ENCODE data around the gene TTC23. TPM values are rescaled to one million over a fixed set of nuclear protein-coding genes. Genes with fewer than 3 reads are reported as not detected.

TTC23 gene
- total RNA-seq, 1 experiment from 2014 or later, result 13.4 TPM

GRCh38 chr15:99151156-99151555 lies 98.2 kb downstream of the TTC23 start:
- intact Hi-C loops (cut with micrococcal nuclease; ENCODE audit: unreplicated experiment), result no loop called here
- BruUV-seq (replicated peaks), result no TSS peak
- TF ChIP-seq CTCF (conservative IDR thresholded peaks at IDR 0.05; ENCODE audit: low read depth, low read length), result no peak
- Histone ChIP-seq H3K4me1 (ENCODE audit: insufficient read depth, low read length, poor library complexity, severe bottlenecking) (no peaks in the 10 kb centered on the region), H3K36me3 (ENCODE audit: insufficient read depth, low read length, poor library complexity, severe bottlenecking) (no peaks in the 10 kb centered on the region), H3K9me3 (ENCODE audit: low read depth, low read length, poor library complexity, severe bottlenecking) (no peaks in the 10 kb centered on the region), H3K4me3 (ENCODE audit: low read depth, low read length, poor library complexity, severe bottlenecking) (no peak overlapping the region), H3K27me3 (replicated peaks; ENCODE audit: insufficient read depth, low read depth, low read length, poor library complexity) (no peaks in the 10 kb centered on the region), H3K27ac (ENCODE audit: low read depth, low read length, poor library complexity, severe bottlenecking) (no peak overlapping the region)
- POLR2A ChIA-PET (ENCODE audit: low non-redundant PET), result no interaction called here
- no peak for DNase-seq (ENCODE audit: low spot score)
- CTCF ChIA-PET, result no interaction called here

- TF ChIP-seq EZH2 (IDR thresholded peaks at IDR 0.05; ENCODE audit: borderline replicate concordance, low read depth, low read length, poor library complexity, severe bottlenecking) (no peak), CTCF (conservative IDR thresholded peaks at IDR 0.05; ENCODE audit: low read depth, low read length) (no peak)
- H3K4me3 ChIP-seq (ENCODE audit: low read depth, low read length, poor library complexity, severe bottlenecking), result no peak overlapping the region
- no peaks in the 10 kb centered on the region for H3K36me3 ChIP-seq (ENCODE audit: insufficient read depth, low read length, poor library complexity, severe bottlenecking)
- intact Hi-C loops (cut with micrococcal nuclease; ENCODE audit: unreplicated experiment), result no loop called here
- H3K27me3 ChIP-seq (replicated peaks; ENCODE audit: insufficient read depth, low read depth, low read length, poor library complexity), result no peaks in the 10 kb centered on the region
- DNase-seq (ENCODE audit: low spot score), result no peak
- POLR2A ChIA-PET (ENCODE audit: low non-redundant PET), result no interaction called here
- H3K4me1 ChIP-seq (ENCODE audit: insufficient read depth, low read length, poor library complexity, severe bottlenecking), result no peaks in the 10 kb centered on the region
- no peak overlapping the region for H3K27ac ChIP-seq (ENCODE audit: low read depth, low read length, poor library complexity, severe bottlenecking)
- no peaks in the 10 kb centered on the region for H3K9me3 ChIP-seq (ENCODE audit: low read depth, low read length, poor library complexity, severe bottlenecking)
- CTCF ChIA-PET, result no interaction called here
- BruUV-seq (replicated peaks), result no TSS peak
Observed at GRCh38 chr15:99149366-99149765, 100.0 kb downstream of the TTC23 start.

- no peaks in the 10 kb centered on the region for H3K9me3 ChIP-seq (ENCODE audit: low read depth, low read length, poor library complexity, severe bottlenecking)
- POLR2A ChIA-PET (ENCODE audit: low non-redundant PET), result no interaction called here
- H3K27ac ChIP-seq (ENCODE audit: low read depth, low read length, poor library complexity, severe bottlenecking), result no peak overlapping the region
- CTCF ChIA-PET, result no interaction called here
- intact Hi-C loops (cut with micrococcal nuclease; ENCODE audit: unreplicated experiment), result no loop called here
- no peaks in the 10 kb centered on the region for H3K27me3 ChIP-seq (replicated peaks; ENCODE audit: insufficient read depth, low read depth, low read length, poor library complexity)
- H3K4me1 ChIP-seq (ENCODE audit: insufficient read depth, low read length, poor library complexity, severe bottlenecking), result no peaks in the 10 kb centered on the region
- no peaks in the 10 kb centered on the region for H3K36me3 ChIP-seq (ENCODE audit: insufficient read depth, low read length, poor library complexity, severe bottlenecking)
- TF ChIP-seq EZH2 (IDR thresholded peaks at IDR 0.05; ENCODE audit: borderline replicate concordance, low read depth, low read length, poor library complexity, severe bottlenecking) (no peak), CTCF (conservative IDR thresholded peaks at IDR 0.05; ENCODE audit: low read depth, low read length) (no peak)
- no peak overlapping the region for H3K4me3 ChIP-seq (ENCODE audit: low read depth, low read length, poor library complexity, severe bottlenecking)
- BruUV-seq (replicated peaks), result no TSS peak
- DNase-seq (ENCODE audit: low spot score), result no peak
Observed at GRCh38 chr15:99148851-99149276, 100.5 kb downstream of the TTC23 start.
